Measurements from ENCODE around the gene LRRC32. TPM values are rescaled to one million over a fixed set of nuclear protein-coding genes. Genes with fewer than 3 reads are reported as not detected.

LRRC32 gene
- polyA plus RNA-seq, 3 donors = 1.5 TPM; not detected in 2

DNA sequence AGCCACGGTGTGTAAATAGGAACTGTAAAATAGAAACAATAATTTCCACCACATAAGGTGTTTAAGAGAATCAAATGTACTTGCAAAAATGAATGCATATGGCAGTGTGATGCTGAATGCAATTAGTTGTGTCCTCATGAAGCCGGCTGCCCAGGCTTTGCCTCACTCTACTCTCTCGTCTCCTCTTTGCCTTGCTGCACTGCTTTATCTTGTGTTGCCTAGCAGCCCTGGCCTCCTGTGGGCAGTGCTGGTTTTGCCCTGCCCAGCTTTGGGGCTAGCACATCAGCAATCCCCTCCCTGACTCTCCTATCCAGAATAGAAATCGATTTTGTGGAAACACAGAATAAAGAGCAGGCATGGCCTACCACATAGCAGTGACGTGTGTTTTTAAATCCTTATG is 30.0 kb downstream of the LRRC32 start:
- no peak for DNase-seq
- Histone ChIP-seq H3K4me2 (replicated peaks; ENCODE audit: extremely low read depth, low read length, poor library complexity, severe bottlenecking) (no peak overlapping the region), H3K4me3 (replicated peaks in 1 of 3; ENCODE audit: low read depth in 2 of 3, low read length in 3 of 3) (no peak overlapping the region), H3K9me3 (replicated peaks in 1 of 2; ENCODE audit: control insufficient read depth in 1 of 2, insufficient read depth in 1 of 2, low read length in 2 of 2) (no peaks in the 10 kb centered on the region), H3K27me3 (ENCODE audit: control insufficient read depth in 2 of 2, insufficient read depth in 2 of 2, low read length in 2 of 2) (peaks cover 0 to 6% of the 10 kb centered on the region in 2 donors), H4K20me1 (ENCODE audit: insufficient read depth, low read length) (no peaks in the 10 kb centered on the region), H2AFZ (ENCODE audit: insufficient read depth, low read depth, low read length, poor library complexity, severe bottlenecking) (no peak overlapping the region), H3K27ac (ENCODE audit: low read depth in 1 of 2, low read length in 2 of 2) (no peak overlapping the region), H3K79me2 (ENCODE audit: insufficient read depth, low read length) (no peaks in the 10 kb centered on the region), H3K36me3 (replicated peaks in 1 of 2; ENCODE audit: control insufficient read depth in 1 of 2, insufficient read depth in 2 of 2, low read length in 2 of 2) (no peaks in the 10 kb centered on the region), H3K9ac (ENCODE audit: insufficient read depth, low read length, poor library complexity, severe bottlenecking) (no peak overlapping the region), H3K4me1 (ENCODE audit: control insufficient read depth in 1 of 2, insufficient read depth in 2 of 2, low read length in 2 of 2) (peaks cover 15 to 18% of the 10 kb centered on the region in 2 donors)
- H3K27me3 Mint-ChIP-seq (ENCODE audit: low read depth in 3 of 3) = peaks cover 3 to 24% (median 5%) of the 10 kb centered on the region in 3 donors
- H3K4me1 Mint-ChIP-seq = peaks cover 26% of the 10 kb centered on the region
- peak overlapping the region in 1 of 7 donors; percentile 34 for H3K27ac Mint-ChIP-seq
- H3K9me3 Mint-ChIP-seq = peaks cover 0 to 2% (median 0%) of the 10 kb centered on the region in 7 donors
- peaks cover 0 to 13% of the 10 kb centered on the region in 2 donors for H3K36me3 Mint-ChIP-seq
- intact Hi-C loops (cut with micrococcal nuclease) = no loop called here
- no peak overlapping the region for H3K4me3 Mint-ChIP-seq
- TF ChIP-seq, protein P1, sequence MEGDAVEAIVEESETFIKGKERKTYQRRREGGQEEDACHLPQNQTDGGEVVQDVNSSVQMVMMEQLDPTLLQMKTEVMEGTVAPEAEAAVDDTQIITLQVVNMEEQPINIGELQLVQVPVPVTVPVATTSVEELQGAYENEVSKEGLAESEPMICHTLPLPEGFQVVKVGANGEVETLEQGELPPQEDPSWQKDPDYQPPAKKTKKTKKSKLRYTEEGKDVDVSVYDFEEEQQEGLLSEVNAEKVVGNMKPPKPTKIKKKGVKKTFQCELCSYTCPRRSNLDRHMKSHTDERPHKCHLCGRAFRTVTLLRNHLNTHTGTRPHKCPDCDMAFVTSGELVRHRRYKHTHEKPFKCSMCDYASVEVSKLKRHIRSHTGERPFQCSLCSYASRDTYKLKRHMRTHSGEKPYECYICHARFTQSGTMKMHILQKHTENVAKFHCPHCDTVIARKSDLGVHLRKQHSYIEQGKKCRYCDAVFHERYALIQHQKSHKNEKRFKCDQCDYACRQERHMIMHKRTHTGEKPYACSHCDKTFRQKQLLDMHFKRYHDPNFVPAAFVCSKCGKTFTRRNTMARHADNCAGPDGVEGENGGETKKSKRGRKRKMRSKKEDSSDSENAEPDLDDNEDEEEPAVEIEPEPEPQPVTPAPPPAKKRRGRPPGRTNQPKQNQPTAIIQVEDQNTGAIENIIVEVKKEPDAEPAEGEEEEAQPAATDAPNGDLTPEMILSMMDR (IDR thresholded peaks at IDR 0.05) = no peak
- WGBS (ENCODE audit: insufficient coverage) = 90% methylated on average over 2 of the region's 5 CpGs

DNA sequence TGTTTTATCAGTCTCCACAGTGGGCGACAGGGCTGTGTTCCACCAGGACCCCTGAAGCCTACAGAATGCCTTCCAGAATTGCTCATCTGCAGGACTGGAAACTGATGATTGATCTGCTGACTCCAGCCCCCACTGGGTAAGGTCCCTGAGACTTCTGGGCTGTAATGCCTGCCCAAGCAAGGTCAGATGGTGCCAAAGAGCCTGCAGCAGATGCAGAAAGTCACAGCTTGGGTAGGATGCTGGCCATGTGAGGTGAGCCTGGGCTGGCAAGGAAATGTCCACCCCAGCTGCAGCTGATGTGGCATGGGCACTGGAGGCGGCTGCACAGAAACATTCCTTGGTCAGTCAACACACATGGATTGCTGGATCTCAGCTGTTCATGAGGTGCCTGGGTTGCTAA is 30.9 kb downstream of the LRRC32 start:
- Mint-ChIP-seq H3K27me3 (ENCODE audit: low read depth in 3 of 3) (peaks cover 2 to 26% (median 5%) of the 10 kb centered on the region in 3 donors), H3K9me3 (peaks cover 0 to 2% (median 0%) of the 10 kb centered on the region in 7 donors), H3K36me3 (peaks cover 0 to 13% of the 10 kb centered on the region in 2 donors), H3K4me3 (peak overlapping the region in 1 of 2 donors; percentile 32), H3K27ac (no peak overlapping the region), H3K4me1 (peaks cover 26% of the 10 kb centered on the region)
- H4K20me1 ChIP-seq (ENCODE audit: insufficient read depth, low read length) = no peaks in the 10 kb centered on the region
- H3K4me2 ChIP-seq (replicated peaks; ENCODE audit: extremely low read depth, low read length, poor library complexity, severe bottlenecking) = no peak overlapping the region
- no peaks in the 10 kb centered on the region for H3K79me2 ChIP-seq (ENCODE audit: insufficient read depth, low read length)
- H3K4me1 ChIP-seq (ENCODE audit: control insufficient read depth in 1 of 2, insufficient read depth in 2 of 2, low read length in 2 of 2) = peaks cover 15 to 18% of the 10 kb centered on the region in 2 donors
- no peak overlapping the region for H3K4me3 ChIP-seq (replicated peaks in 1 of 3; ENCODE audit: low read depth in 2 of 3, low read length in 3 of 3)
- 100% methylated on average over 2 of the region's 2 CpGs for WGBS (ENCODE audit: insufficient coverage)
- no peak overlapping the region for H2AFZ ChIP-seq (ENCODE audit: insufficient read depth, low read depth, low read length, poor library complexity, severe bottlenecking)
- TF ChIP-seq, protein P1 (IDR thresholded peaks at IDR 0.05) = no peak
- no peak for DNase-seq
- intact Hi-C loops (cut with micrococcal nuclease) = no loop called here
- H3K9me3 ChIP-seq (replicated peaks in 1 of 2; ENCODE audit: control insufficient read depth in 1 of 2, insufficient read depth in 1 of 2, low read length in 2 of 2) = no peaks in the 10 kb centered on the region
- peaks cover 0 to 3% of the 10 kb centered on the region in 2 donors for H3K27me3 ChIP-seq (ENCODE audit: control insufficient read depth in 2 of 2, insufficient read depth in 2 of 2, low read length in 2 of 2)
- H3K36me3 ChIP-seq (replicated peaks in 1 of 2; ENCODE audit: control insufficient read depth in 1 of 2, insufficient read depth in 2 of 2, low read length in 2 of 2) = no peaks in the 10 kb centered on the region
- no peak overlapping the region for H3K27ac ChIP-seq (ENCODE audit: low read depth in 1 of 2, low read length in 2 of 2)
- no peak overlapping the region for H3K9ac ChIP-seq (ENCODE audit: insufficient read depth, low read length, poor library complexity, severe bottlenecking)

Data from CD14-positive monocyte (primary cell).